Upper lobe of left lung (tissue), 4 donors: Measurements from ENCODE around the gene HOXC5.

Experiments used
- EP300 ChIP-seq, 4 donors: sonication (generic); formaldehyde crosslinking; IDR thresholded peaks; one replicate each; pipeline ENCODE4 v1.5.1; 2017; ENCODE audit warnings: antibody characterized with exemption in 4 of 4, control low read depth in 2 of 4
- POLR2A ChIP-seq, 4 donors: fragments of 450-650 bp; IDR thresholded peaks; one replicate each; pipeline ENCODE4 v1.5.1; 2016 to 2017; ENCODE audit warnings: antibody characterized with exemption in 4 of 4, mild to moderate bottlenecking in 2 of 4
- POLR2AphosphoS5 ChIP-seq, 2 donors: sonication (generic); formaldehyde crosslinking; IDR thresholded peaks; one replicate each; pipeline ENCODE4 v1.5.1; 2017; ENCODE audit warnings: antibody characterized with exemption in 2 of 2
- TF ChIP-seq, protein P1 (sequence below), 6 experiments: fragments of 450-650 bp in 4 of 6; fragments of 200-600 bp in 2 of 6; sonication (generic) in 2 of 6; IDR thresholded peaks; one replicate each; pipeline ENCODE4 v1.5.1; 2016 to 2019; ENCODE audit warnings: antibody characterized with exemption in 6 of 6

DNA sequence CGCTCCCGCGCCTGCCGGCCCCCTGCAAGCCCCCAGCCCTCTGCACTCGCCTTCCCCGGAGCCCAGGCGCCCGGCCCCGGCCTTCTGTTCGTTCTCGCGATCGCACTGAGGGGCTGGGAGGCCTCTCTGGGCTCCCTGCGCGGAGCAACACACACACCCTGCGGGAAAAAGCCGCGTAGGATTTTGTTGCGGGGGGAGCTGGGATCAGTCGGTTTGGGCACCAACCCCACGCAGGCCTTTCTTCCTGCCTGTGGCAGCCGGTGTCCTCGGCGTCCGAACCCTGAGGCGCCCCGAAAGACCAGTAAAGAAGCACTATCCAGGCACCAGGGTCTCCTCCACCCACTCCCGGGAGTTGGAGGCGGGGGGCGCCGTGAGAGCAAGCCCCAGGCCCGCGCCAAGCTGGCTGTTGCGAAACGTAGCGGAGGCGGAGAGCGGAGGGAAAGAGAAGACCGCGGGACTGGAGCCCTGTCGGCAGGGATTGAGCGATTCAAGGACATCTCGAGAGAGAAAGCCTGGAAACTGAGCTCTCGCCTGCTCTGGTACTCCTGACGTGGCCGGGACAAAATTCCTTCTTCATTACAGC is 1.9 kb upstream of the HOXC5 start:
- TF ChIP-seq, protein P1, sequence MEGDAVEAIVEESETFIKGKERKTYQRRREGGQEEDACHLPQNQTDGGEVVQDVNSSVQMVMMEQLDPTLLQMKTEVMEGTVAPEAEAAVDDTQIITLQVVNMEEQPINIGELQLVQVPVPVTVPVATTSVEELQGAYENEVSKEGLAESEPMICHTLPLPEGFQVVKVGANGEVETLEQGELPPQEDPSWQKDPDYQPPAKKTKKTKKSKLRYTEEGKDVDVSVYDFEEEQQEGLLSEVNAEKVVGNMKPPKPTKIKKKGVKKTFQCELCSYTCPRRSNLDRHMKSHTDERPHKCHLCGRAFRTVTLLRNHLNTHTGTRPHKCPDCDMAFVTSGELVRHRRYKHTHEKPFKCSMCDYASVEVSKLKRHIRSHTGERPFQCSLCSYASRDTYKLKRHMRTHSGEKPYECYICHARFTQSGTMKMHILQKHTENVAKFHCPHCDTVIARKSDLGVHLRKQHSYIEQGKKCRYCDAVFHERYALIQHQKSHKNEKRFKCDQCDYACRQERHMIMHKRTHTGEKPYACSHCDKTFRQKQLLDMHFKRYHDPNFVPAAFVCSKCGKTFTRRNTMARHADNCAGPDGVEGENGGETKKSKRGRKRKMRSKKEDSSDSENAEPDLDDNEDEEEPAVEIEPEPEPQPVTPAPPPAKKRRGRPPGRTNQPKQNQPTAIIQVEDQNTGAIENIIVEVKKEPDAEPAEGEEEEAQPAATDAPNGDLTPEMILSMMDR (IDR thresholded peaks at IDR 0.05): no peak
- TF ChIP-seq POLR2A (IDR thresholded peaks at IDR 0.05) (no peak), EP300 (IDR thresholded peaks at IDR 0.05) (no peak), POLR2AphosphoS5 (IDR thresholded peaks at IDR 0.05) (no peak)
